ENCODE results near the gene GPR171.
"Not testable (repeated sequence)": the region's sequence is repeated elsewhere in the genome, so short reads cannot be mapped to it uniquely, and the experiment has no call there.

Gene GPR171

GRCh38 chr3:151203051-151203420 lies at the start of gene GPR171:
TSS of gene GPR171 (minus strand) at chr3:151203216. CDS start at chr3:151199386, 3,830 bp downstream.
- DNase-seq (ENCODE audit: low read depth, low spot score), result no peak

GRCh38 chr3:151248772-151249337 lies 45.8 kb upstream of the GPR171 start:
- DNase-seq (ENCODE audit: low read depth, low spot score), result no peak

DNA sequence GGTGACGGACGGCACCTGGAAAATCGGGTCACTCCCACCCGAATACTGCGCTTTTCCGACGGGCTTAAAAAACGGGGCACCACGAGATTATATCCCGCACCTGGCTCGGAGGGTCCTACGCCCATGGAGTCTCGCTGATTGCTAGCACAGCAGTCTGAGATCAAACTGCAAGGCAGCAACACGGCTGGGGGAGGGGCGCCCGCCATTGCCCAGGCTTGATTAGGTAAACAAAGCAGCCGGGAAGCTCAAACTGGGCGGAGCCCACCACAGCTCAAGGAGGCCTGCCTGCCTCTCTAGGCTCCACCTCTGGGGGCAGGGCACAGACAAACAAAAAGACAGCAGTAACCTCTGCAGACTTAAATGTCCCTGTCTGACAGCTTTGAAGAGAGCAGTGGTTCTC lies 39.0 kb upstream of the GPR171 start:
- DNase-seq (ENCODE audit: low read depth, low spot score), result not testable (repeated sequence)

- no peak for DNase-seq (ENCODE audit: low read depth, low spot score)
Measured at GRCh38 chr3:151236736-151237135, 33.7 kb upstream of the GPR171 start.

GRCh38 chr3:151236316-151236715 lies 33.3 kb upstream of the GPR171 start:
- DNase-seq (ENCODE audit: low read depth, low spot score), result no peak

DNA sequence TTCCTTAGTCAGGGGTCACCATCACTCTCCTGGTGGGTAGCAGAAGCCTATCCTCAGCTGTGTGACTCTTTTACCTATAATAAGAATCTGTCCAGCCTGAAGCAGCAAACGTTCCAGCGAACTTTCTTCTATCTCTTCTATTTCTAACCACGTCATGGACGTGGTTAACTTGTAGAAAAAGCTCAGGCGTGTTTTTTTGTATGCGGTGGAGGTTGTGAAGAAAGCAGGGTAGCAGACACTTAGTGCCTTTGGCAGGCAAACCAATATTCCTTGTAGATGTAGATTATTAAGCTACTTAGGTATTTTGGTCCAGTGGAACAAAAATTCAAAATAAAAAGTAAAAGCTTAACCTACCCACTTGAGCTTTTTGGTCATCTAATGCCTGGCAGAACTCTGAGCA lies 31.8 kb upstream of the GPR171 start:
- no peak for DNase-seq (ENCODE audit: low read depth, low spot score)

- DNase-seq (ENCODE audit: low read depth, low spot score), result no peak
Measured at GRCh38 chr3:151232991-151233390, 30.0 kb upstream of the GPR171 start.

- not testable (repeated sequence) for DNase-seq (ENCODE audit: low read depth, low spot score)
Measured at GRCh38 chr3:151232403-151232802, 29.4 kb upstream of the GPR171 start.

GRCh38 chr3:151230646-151231045 lies 27.6 kb upstream of the GPR171 start:
- no peak for DNase-seq (ENCODE audit: low read depth, low spot score)

GRCh38 chr3:151228666-151229040 lies 25.6 kb upstream of the GPR171 start:
- DNase-seq (ENCODE audit: low read depth, low spot score), result no peak

DNA sequence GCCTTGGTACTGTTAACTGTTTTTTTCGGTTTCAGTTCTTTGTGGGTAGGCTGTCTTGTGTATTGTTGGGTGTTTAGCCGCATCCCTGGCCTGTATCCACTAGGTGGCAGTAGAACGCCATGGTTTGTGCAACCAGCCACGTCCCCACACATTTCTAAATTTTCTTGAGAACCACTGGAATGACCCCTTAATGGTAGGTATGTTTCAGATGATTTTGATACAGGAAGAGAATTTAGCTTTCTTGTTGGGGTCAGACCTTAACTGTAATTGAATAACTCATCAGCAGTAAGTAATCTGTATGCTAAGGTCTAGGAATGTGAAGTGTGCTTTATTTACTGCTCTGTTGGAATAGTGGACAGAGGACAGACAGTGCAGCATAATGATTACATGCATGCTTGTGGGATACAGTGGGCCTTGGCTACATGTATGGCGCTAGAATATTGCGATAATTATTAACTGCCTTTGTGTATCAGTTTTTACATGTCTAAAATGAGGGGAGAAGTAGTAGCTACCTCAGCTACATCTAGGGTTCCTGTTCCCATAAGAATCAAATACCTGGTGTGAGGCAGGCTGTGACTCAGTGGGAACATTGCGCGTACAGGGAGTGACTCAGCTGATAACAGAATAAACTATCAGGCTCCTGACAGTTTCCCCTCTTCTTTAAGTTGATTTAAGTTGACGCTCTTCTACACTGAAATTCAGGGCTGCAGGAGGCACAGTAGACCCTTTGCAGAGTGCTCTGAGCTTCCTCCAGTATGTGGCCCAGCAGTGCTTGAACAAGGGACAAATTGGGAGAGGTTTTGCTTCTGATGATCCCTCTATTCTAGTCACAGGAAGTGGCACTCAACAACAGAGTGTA lies 25.0 kb upstream of the GPR171 start:
- peak; percentile 73 for DNase-seq (ENCODE audit: low read depth, low spot score)

GRCh38 chr3:151227266-151227806 lies 24.3 kb upstream of the GPR171 start:
- no peak for DNase-seq (ENCODE audit: low read depth, low spot score)

DNA sequence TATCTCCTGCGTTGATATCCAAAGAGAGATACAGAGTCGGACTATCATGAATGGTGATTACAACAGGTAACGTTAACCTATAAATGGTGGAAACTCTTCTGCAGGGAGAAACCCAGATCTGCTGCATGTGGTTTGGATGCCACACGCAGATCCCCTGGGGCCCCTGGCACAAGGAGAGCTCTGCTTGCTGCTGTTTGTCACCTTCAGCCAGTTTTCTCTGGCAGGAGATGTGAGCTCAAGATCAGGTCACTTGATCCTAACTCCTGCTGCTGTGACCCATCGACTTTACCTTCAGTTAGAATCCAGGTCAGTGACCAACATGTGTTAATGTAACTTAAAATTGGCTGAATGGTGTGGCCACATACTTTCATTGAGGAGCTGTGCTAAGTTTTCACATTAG lies 23.8 kb upstream of the GPR171 start:
- DNase-seq (ENCODE audit: low read depth, low spot score), result no peak

- no peak for DNase-seq (ENCODE audit: low read depth, low spot score)
Measured at GRCh38 chr3:151226088-151226563, 23.1 kb upstream of the GPR171 start.

GRCh38 chr3:151225040-151225975 lies 22.3 kb upstream of the GPR171 start:
- no peak for DNase-seq (ENCODE audit: low read depth, low spot score)

- no peak for DNase-seq (ENCODE audit: low read depth, low spot score)
Measured at GRCh38 chr3:151224268-151224866, 21.4 kb upstream of the GPR171 start.

DNA sequence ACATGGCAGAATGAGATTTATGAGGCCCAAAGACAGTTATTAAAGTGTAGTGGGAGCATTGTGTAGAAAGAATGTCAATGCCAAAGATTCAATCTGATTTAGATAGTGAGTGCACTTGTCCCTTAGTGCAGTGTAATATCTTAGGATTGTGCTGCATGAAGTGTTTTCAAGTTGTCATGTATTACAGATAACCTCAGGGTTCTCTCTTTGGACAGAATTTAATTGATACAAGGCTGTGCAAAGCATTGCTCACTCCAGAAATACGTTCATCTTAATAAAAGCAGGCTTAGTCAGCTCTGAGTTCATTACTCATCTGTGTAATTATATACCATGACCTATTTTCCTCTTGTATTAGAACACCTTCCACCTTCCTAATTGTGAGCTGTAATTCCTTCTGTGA lies 16.0 kb upstream of the GPR171 start:
- DNase-seq (ENCODE audit: low read depth, low spot score), result no peak

DNA sequence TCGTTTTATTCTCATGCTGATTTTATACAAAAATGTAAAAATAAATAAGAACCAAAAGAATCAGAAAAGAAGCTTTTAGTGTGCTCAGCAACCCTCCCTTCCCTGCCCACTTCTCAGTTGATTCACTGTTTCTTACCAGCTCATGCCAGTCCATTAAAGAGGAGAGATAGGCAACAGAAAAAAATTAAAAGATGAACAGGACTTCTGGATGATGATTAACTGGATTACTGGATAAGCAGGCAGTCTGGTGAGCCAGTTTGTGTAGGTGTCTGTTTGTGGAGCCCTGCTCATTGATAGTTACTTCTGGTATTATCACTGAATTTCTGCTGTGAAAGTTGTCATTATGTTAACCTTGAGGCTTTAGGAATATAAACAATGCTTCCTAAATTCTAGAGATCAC lies 15.1 kb upstream of the GPR171 start:
- no peak for DNase-seq (ENCODE audit: low read depth, low spot score)

GRCh38 chr3:151216641-151217607 lies 13.9 kb upstream of the GPR171 start:
- DNase-seq (ENCODE audit: low read depth, low spot score), result no peak

DNA sequence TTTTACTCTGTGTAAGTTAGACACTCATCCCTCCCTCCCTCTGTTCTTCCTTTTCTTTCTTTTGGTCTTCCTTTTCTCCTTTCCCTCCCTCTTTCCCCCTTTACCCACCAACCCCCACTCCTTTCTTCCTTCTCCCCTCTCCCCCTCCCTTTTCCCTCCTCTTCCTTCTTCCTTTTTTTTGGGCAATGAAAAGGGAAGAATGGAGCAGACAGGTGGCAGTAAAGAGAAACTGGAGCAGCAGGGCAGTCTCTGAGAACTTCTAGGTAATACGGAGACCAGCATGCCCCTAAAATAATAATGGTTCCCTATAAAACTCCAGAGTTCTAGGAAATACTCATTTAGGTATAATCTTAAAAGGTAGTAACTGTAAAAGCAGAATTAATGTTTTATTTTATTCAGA lies 11.4 kb upstream of the GPR171 start:
- DNase-seq (ENCODE audit: low read depth, low spot score), result no peak

All from activated naive CD8-positive, alpha-beta T cell treated with anti-CD3 and anti-CD28 coated beads, Interleukin-2, amount 50 U/mL, for 16 hours (primary cell).